Body of pancreas (tissue), 4 donors: ENCODE results near the gene IFRD1. TPM values are rescaled to one million over a fixed set of nuclear protein-coding genes. Genes with fewer than 3 reads are reported as not detected.
A peak's percentile ranks its signal among the peaks of the same experiment; 100 is the strongest.

Source experiments
- ATAC-seq: fragments of 150-250 bp; one replicate; pipeline ENCODE4 v1.9.1; 2016
- DNase-seq, 4 donors: peaks; one replicate each; pipeline ENCODE4 v3.0.0-alpha.2; 2019
- H3K27ac ChIP-seq, 4 donors: fragments of 200-600 bp; sonication (generic); 1 replicate in 3 of 4; 2 replicates in 1 of 4; pipeline versions ENCODE4 v1.5.1 to v1.6.1; 2016 to 2019; ENCODE audit warnings: mild to moderate bottlenecking in 1 of 4, mixed read lengths in 1 of 4, moderate library complexity in 1 of 4
- H3K27me3 ChIP-seq, 2 donors: fragments of 200-600 bp; sonication (generic); one replicate each; pipeline ENCODE4 v1.6.0; 2016; ENCODE audit warnings: mild to moderate bottlenecking in 1 of 2
- H3K36me3 ChIP-seq, 2 donors: fragments of 200-600 bp; sonication (generic); replicated peaks in 1 of 2; 2 replicates each; pipeline ENCODE4 v1.5.1; 2016; ENCODE audit warnings: low read depth in 2 of 2; ENCODE audit not compliant: insufficient read depth in 1 of 2
- H3K4me1 ChIP-seq: fragments of 200-600 bp; sonication (generic); one replicate; pipeline ENCODE4 v1.6.0; 2016
- H3K4me3 ChIP-seq, 2 donors: fragments of 200-600 bp; sonication (generic); 1 replicate in 1 of 2; 2 replicates in 1 of 2; pipeline ENCODE4 v1.5.1; 2016 to 2019
- H3K9me3 ChIP-seq, 3 donors: fragments of 200-600 bp; sonication (generic); 1 replicate in 2 of 3; 2 replicates in 1 of 3; pipeline ENCODE4 v1.5.1; 2016
- CTCF ChIP-seq, 7 experiments: fragments of 450-650 bp in 4 of 7; fragments of 200-600 bp in 3 of 7; sonication (generic) in 3 of 7; IDR thresholded peaks; one replicate each; pipeline ENCODE4 v1.5.1; 2016 to 2019; ENCODE audit warnings: antibody characterized with exemption in 7 of 7
- POLR2A ChIP-seq, 3 donors: fragments of 450-650 bp; IDR thresholded peaks; one replicate each; pipeline ENCODE4 v1.6.1; 2016; ENCODE audit warnings: antibody characterized with exemption in 3 of 3, mild to moderate bottlenecking in 2 of 3
- WGBS, 2 donors: methylation state at CpG; one replicate each; pipeline ENCODE4 v1.1.5; 2017; 5-methylcytosine and 5-hydroxymethylcytosine counted together
- intact Hi-C: fragments of 100-400 bp; cut with DNase I; formaldehyde crosslinking; loops from one replicate; pipeline ENCODE4 v1.15.1; 2023
- total RNA-seq, 2 donors: library from RNA; depleted of rRNA; stranded (reverse); fragments of >200 nt; gene quantifications; one replicate each; pipeline ENCODE4 v1.1.0, GENCODE V29; 2016

Gene IFRD1
- total RNA-seq, 2 donors from 2014 or later: 119 to 154 TPM

GRCh38 chr7:112459645-112460044 lies 9.4 kb downstream of the IFRD1 start:
- no peak overlapping the region for H3K27ac ChIP-seq
- DNase-seq (no peak), ATAC-seq (no peak)
- 43 to 50% methylated on average over 1 of the region's 1 CpG for WGBS, 2 donors
- TF ChIP-seq CTCF (IDR thresholded peaks at IDR 0.05) (no peak), POLR2A (IDR thresholded peaks at IDR 0.05) (no peak)
- no peaks in the 10 kb centered on the region for H3K9me3 ChIP-seq
- intact Hi-C loops: no loop called here
- H3K36me3 ChIP-seq: peaks cover 10 to 35% of the 10 kb centered on the region in 2 donors
- no peak overlapping the region for H3K4me3 ChIP-seq
- no peaks in the 10 kb centered on the region for H3K27me3 ChIP-seq
- peaks cover 44% of the 10 kb centered on the region for H3K4me1 ChIP-seq

GRCh38 chr7:112462236-112462635 lies 12.0 kb downstream of the IFRD1 start:
- Histone ChIP-seq H3K9me3 (no peaks in the 10 kb centered on the region), H3K4me3 (no peak overlapping the region), H3K4me1 (peaks cover 24% of the 10 kb centered on the region), H3K27ac (peak overlapping the region in 3 of 4 donors; percentile 1 to 76 (median 11)), H3K36me3 (peaks cover 10 to 38% of the 10 kb centered on the region in 2 donors), H3K27me3 (no peaks in the 10 kb centered on the region)
- TF ChIP-seq CTCF (IDR thresholded peaks at IDR 0.05) (peak in 2 of 7 experiments; percentile 16 to 19), POLR2A (IDR thresholded peaks at IDR 0.05) (no peak)
- peak; percentile 93 for ATAC-seq
- intact Hi-C loops: no loop called here
- DNase-seq: peak; percentile 51 to 89 (median 70)

- peaks cover 10 to 46% of the 10 kb centered on the region in 2 donors for H3K36me3 ChIP-seq
- H3K27ac ChIP-seq: no peak overlapping the region
- peaks cover 10% of the 10 kb centered on the region for H3K4me1 ChIP-seq
- H3K9me3 ChIP-seq: no peaks in the 10 kb centered on the region
- DNase-seq: no peak
- intact Hi-C loops: no loop called here
- H3K27me3 ChIP-seq: no peaks in the 10 kb centered on the region
- H3K4me3 ChIP-seq: no peak overlapping the region
- TF ChIP-seq POLR2A (IDR thresholded peaks at IDR 0.05): no peak
- no peak for TF ChIP-seq CTCF (IDR thresholded peaks at IDR 0.05)
- no peak for ATAC-seq
- 74 to 85% methylated on average over 4 of the region's 4 CpGs for WGBS, 2 donors
Observed at GRCh38 chr7:112467867-112468266, 17.6 kb downstream of the IFRD1 start.

- DNase-seq (no peak), ATAC-seq (no peak)
- no peaks in the 10 kb centered on the region for H3K9me3 ChIP-seq
- H3K36me3 ChIP-seq: peaks cover 10 to 48% of the 10 kb centered on the region in 2 donors
- 69 to 79% methylated on average over 4 of the region's 4 CpGs for WGBS, 2 donors
- H3K27me3 ChIP-seq: no peaks in the 10 kb centered on the region
- H3K4me1 ChIP-seq: no peaks in the 10 kb centered on the region
- no peak overlapping the region for H3K27ac ChIP-seq
- intact Hi-C loops: no loop called here
- TF ChIP-seq CTCF (IDR thresholded peaks at IDR 0.05): no peak
- TF ChIP-seq POLR2A (IDR thresholded peaks at IDR 0.05): no peak
- no peak overlapping the region for H3K4me3 ChIP-seq
Observed at GRCh38 chr7:112470194-112470593, 19.9 kb downstream of the IFRD1 start.

GRCh38 chr7:112476390-112477052 lies 26.3 kb downstream of the IFRD1 start:
- no peak for TF ChIP-seq CTCF (IDR thresholded peaks at IDR 0.05)
- no peak for TF ChIP-seq POLR2A (IDR thresholded peaks at IDR 0.05)
- no peak for DNase-seq
- Histone ChIP-seq H3K9me3 (no peaks in the 10 kb centered on the region), H3K4me1 (peaks cover 12% of the 10 kb centered on the region), H3K27ac (no peak overlapping the region), H3K27me3 (no peaks in the 10 kb centered on the region), H3K36me3 (peaks cover 0 to 25% of the 10 kb centered on the region in 2 donors), H3K4me3 (no peak overlapping the region)
- intact Hi-C loops: no loop called here
- WGBS, 2 donors: 90 to 96% methylated on average over 8 of the region's 8 CpGs
- ATAC-seq: no peak
